Upper lobe of left lung (tissue), 4 donors: Measurements from ENCODE around the gene DLX6.

Experiments
- EP300 ChIP-seq, 4 donors: sonication (generic); formaldehyde crosslinking; IDR thresholded peaks; one replicate each; pipeline ENCODE4 v1.5.1; 2017; ENCODE audit warnings: antibody characterized with exemption in 4 of 4, control low read depth in 2 of 4
- POLR2A ChIP-seq, 4 donors: fragments of 450-650 bp; IDR thresholded peaks; one replicate each; pipeline ENCODE4 v1.5.1; 2016 to 2017; ENCODE audit warnings: antibody characterized with exemption in 4 of 4, mild to moderate bottlenecking in 2 of 4
- POLR2AphosphoS5 ChIP-seq, 2 donors: sonication (generic); formaldehyde crosslinking; IDR thresholded peaks; one replicate each; pipeline ENCODE4 v1.5.1; 2017; ENCODE audit warnings: antibody characterized with exemption in 2 of 2
- TF ChIP-seq, protein P1 (sequence below), 6 experiments: fragments of 450-650 bp in 4 of 6; fragments of 200-600 bp in 2 of 6; sonication (generic) in 2 of 6; IDR thresholded peaks; one replicate each; pipeline ENCODE4 v1.5.1; 2016 to 2019; ENCODE audit warnings: antibody characterized with exemption in 6 of 6

DNA sequence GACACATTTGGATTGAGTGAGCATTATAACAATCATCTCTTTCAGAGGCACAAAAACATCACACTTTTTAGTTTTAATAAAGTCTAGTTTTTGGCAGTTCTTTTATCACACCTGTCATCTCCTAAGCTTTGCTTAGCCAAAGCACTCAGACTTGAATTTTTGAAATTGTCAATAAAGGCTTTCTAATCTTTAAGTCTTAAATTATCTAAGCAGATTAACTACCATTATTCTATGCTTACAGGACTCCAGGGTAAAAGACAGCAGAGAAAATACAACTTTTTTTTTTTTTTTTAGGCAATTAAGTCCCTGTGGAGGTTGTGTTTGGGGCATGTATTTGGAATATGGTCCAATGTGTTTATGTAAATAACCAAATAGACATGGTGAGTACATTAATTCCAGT lies 17.6 kb upstream of the DLX6 start:
- TF ChIP-seq POLR2A (IDR thresholded peaks at IDR 0.05) = no peak
- no peak for TF ChIP-seq POLR2AphosphoS5 (IDR thresholded peaks at IDR 0.05)
- TF ChIP-seq, protein P1, sequence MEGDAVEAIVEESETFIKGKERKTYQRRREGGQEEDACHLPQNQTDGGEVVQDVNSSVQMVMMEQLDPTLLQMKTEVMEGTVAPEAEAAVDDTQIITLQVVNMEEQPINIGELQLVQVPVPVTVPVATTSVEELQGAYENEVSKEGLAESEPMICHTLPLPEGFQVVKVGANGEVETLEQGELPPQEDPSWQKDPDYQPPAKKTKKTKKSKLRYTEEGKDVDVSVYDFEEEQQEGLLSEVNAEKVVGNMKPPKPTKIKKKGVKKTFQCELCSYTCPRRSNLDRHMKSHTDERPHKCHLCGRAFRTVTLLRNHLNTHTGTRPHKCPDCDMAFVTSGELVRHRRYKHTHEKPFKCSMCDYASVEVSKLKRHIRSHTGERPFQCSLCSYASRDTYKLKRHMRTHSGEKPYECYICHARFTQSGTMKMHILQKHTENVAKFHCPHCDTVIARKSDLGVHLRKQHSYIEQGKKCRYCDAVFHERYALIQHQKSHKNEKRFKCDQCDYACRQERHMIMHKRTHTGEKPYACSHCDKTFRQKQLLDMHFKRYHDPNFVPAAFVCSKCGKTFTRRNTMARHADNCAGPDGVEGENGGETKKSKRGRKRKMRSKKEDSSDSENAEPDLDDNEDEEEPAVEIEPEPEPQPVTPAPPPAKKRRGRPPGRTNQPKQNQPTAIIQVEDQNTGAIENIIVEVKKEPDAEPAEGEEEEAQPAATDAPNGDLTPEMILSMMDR (IDR thresholded peaks at IDR 0.05) = no peak
- TF ChIP-seq EP300 (IDR thresholded peaks at IDR 0.05) = no peak
